ENCODE data around the gene TCERG1L. TPM values are rescaled to one million over a fixed set of nuclear protein-coding genes. Genes with fewer than 3 reads are reported as not detected.

The TCERG1L gene
- polyA plus RNA-seq, 1 donor from 2014 or later = 0.53 TPM

DNA sequence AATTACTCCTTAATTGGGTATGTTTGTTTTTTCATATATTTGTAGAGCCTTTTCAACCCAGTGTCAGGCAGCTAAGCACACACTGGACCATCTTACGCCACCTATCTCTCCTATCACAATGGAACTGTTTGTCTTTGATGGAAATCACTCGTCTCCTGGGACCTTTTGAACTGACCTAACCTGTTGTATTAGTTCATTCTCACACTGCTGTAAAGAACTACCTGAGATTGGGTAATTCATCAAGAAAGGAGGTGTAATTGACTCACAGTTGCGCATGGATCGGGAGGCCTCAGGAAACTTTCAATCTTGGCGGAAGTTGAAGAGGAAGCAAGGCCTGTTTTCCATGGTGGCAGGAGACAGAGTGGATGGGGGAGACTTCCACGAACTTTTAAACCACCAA is 182.0 kb downstream of the TCERG1L start:
- TF ChIP-seq EP300 (conservative IDR thresholded peaks at IDR 0.05; ENCODE audit: poor library complexity, severe bottlenecking) (no peak), SMC3 (conservative IDR thresholded peaks at IDR 0.05; ENCODE audit: poor library complexity) (no peak), EZH2 (IDR thresholded peaks at IDR 0.05; ENCODE audit: borderline replicate concordance, insufficient read depth, low read length, poor library complexity, severe bottlenecking) (no peak), POLR2AphosphoS5 (IDR thresholded peaks at IDR 0.05) (no peak), CTCF (IDR thresholded peaks at IDR 0.05; ENCODE audit: poor library complexity, severe bottlenecking) (no peak), MXI1 (conservative IDR thresholded peaks at IDR 0.05; ENCODE audit: poor library complexity, severe bottlenecking) (no peak), RAD21 (conservative IDR thresholded peaks at IDR 0.05) (no peak), TAF1 (IDR thresholded peaks at IDR 0.05; ENCODE audit: low read depth) (no peak)
- TF ChIP-seq, protein P1, sequence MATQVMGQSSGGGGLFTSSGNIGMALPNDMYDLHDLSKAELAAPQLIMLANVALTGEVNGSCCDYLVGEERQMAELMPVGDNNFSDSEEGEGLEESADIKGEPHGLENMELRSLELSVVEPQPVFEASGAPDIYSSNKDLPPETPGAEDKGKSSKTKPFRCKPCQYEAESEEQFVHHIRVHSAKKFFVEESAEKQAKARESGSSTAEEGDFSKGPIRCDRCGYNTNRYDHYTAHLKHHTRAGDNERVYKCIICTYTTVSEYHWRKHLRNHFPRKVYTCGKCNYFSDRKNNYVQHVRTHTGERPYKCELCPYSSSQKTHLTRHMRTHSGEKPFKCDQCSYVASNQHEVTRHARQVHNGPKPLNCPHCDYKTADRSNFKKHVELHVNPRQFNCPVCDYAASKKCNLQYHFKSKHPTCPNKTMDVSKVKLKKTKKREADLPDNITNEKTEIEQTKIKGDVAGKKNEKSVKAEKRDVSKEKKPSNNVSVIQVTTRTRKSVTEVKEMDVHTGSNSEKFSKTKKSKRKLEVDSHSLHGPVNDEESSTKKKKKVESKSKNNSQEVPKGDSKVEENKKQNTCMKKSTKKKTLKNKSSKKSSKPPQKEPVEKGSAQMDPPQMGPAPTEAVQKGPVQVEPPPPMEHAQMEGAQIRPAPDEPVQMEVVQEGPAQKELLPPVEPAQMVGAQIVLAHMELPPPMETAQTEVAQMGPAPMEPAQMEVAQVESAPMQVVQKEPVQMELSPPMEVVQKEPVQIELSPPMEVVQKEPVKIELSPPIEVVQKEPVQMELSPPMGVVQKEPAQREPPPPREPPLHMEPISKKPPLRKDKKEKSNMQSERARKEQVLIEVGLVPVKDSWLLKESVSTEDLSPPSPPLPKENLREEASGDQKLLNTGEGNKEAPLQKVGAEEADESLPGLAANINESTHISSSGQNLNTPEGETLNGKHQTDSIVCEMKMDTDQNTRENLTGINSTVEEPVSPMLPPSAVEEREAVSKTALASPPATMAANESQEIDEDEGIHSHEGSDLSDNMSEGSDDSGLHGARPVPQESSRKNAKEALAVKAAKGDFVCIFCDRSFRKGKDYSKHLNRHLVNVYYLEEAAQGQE (IDR thresholded peaks at IDR 0.05; ENCODE audit: borderline replicate concordance) = no peak
- Histone ChIP-seq H3K4me2 (ENCODE audit: low read length) (no peak overlapping the region), H3K36me3 (ENCODE audit: insufficient read depth, low read length) (no peaks in the 10 kb centered on the region), H3K27ac (ENCODE audit: low read length) (no peak overlapping the region), H3K9me2 (ENCODE audit: insufficient read depth, low read length) (no peaks in the 10 kb centered on the region), H3K27me3 (ENCODE audit: insufficient read depth, low read depth, low read length) (no peaks in the 10 kb centered on the region), H3K4me3 (ENCODE audit: low read length) (no peak overlapping the region), H3K9me3 (ENCODE audit: low read length) (no peaks in the 10 kb centered on the region), H2AFZ (ENCODE audit: low read depth, low read length) (no peak overlapping the region), H4K20me1 (ENCODE audit: insufficient read depth) (no peaks in the 10 kb centered on the region), H3K79me2 (replicated peaks; ENCODE audit: insufficient read depth, low read length) (no peaks in the 10 kb centered on the region), H3F3A (ENCODE audit: insufficient read depth, low read length, poor library complexity, severe bottlenecking) (no peaks in the 10 kb centered on the region), H3K9ac (ENCODE audit: low read length) (no peak overlapping the region)

- H3F3A ChIP-seq (ENCODE audit: insufficient read depth, low read length, poor library complexity, severe bottlenecking) = no peaks in the 10 kb centered on the region
- H3K27me3 ChIP-seq (ENCODE audit: insufficient read depth, low read depth, low read length) = no peaks in the 10 kb centered on the region
- H3K27ac ChIP-seq (ENCODE audit: low read length) = no peak overlapping the region
- H3K9me2 ChIP-seq (ENCODE audit: insufficient read depth, low read length) = no peaks in the 10 kb centered on the region
- H4K20me1 ChIP-seq (ENCODE audit: insufficient read depth) = no peaks in the 10 kb centered on the region
- TF ChIP-seq EZH2 (IDR thresholded peaks at IDR 0.05; ENCODE audit: borderline replicate concordance, insufficient read depth, low read length, poor library complexity, severe bottlenecking) (no peak), TAF1 (IDR thresholded peaks at IDR 0.05; ENCODE audit: low read depth) (no peak), MXI1 (conservative IDR thresholded peaks at IDR 0.05; ENCODE audit: poor library complexity, severe bottlenecking) (no peak), POLR2AphosphoS5 (IDR thresholded peaks at IDR 0.05) (no peak), CTCF (IDR thresholded peaks at IDR 0.05; ENCODE audit: poor library complexity, severe bottlenecking) (no peak), EP300 (conservative IDR thresholded peaks at IDR 0.05; ENCODE audit: poor library complexity, severe bottlenecking) (no peak), SMC3 (conservative IDR thresholded peaks at IDR 0.05; ENCODE audit: poor library complexity) (no peak), RAD21 (conservative IDR thresholded peaks at IDR 0.05) (no peak)
- TF ChIP-seq, protein P1 (IDR thresholded peaks at IDR 0.05; ENCODE audit: borderline replicate concordance) = no peak
- H3K4me3 ChIP-seq (ENCODE audit: low read length) = no peak overlapping the region
- H3K79me2 ChIP-seq (replicated peaks; ENCODE audit: insufficient read depth, low read length) = no peaks in the 10 kb centered on the region
- no peak overlapping the region for H3K9ac ChIP-seq (ENCODE audit: low read length)
- no peak overlapping the region for H2AFZ ChIP-seq (ENCODE audit: low read depth, low read length)
- H3K4me2 ChIP-seq (ENCODE audit: low read length) = no peak overlapping the region
- no peaks in the 10 kb centered on the region for H3K36me3 ChIP-seq (ENCODE audit: insufficient read depth, low read length)
- H3K9me3 ChIP-seq (ENCODE audit: low read length) = no peaks in the 10 kb centered on the region
Measured at GRCh38 chr10:131128731-131129130, 182.8 kb downstream of the TCERG1L start.
